HG02852 (cell line): ENCODE data around the gene TMEM184B.
A peak's percentile ranks its signal among the peaks of the same experiment; 100 is the strongest.

Experiments
- ATAC-seq: cut with Tn5 transposase; IDR thresholded peaks from one replicate; pipeline ENCODE4 v1.9.1; 2021; ENCODE audit warnings: mild to moderate bottlenecking, moderate library complexity; ENCODE audit not compliant: unreplicated experiment

The TMEM184B gene

GRCh38 chr22:38228326-38228872 is 44.4 kb downstream of the TMEM184B start:
- no peak for ATAC-seq

GRCh38 chr22:38226853-38227649 is 45.8 kb downstream of the TMEM184B start:
- no peak for ATAC-seq

GRCh38 chr22:38223289-38223960 is 49.4 kb downstream of the TMEM184B start:
- no peak for ATAC-seq

- no peak for ATAC-seq
These were observed 50.1 kb downstream of the TMEM184B start for GRCh38 chr22:38222797-38223119.

- ATAC-seq, result no peak
These were observed 50.7 kb downstream of the TMEM184B start for GRCh38 chr22:38221908-38222796.

- ATAC-seq, result no peak
These were observed 51.4 kb downstream of the TMEM184B start for GRCh38 chr22:38221407-38221806.

- no peak for ATAC-seq
These were observed 52.0 kb downstream of the TMEM184B start for GRCh38 chr22:38220653-38221386.

- no peak for ATAC-seq
These were observed 52.6 kb downstream of the TMEM184B start for GRCh38 chr22:38220163-38220562.

- ATAC-seq, result no peak
These were observed 53.2 kb downstream of the TMEM184B start for GRCh38 chr22:38219632-38220031.

GRCh38 chr22:38218661-38219622 is 53.9 kb downstream of the TMEM184B start:
- no peak for ATAC-seq

GRCh38 chr22:38215156-38216038 is 57.4 kb downstream of the TMEM184B start:
- no peak for ATAC-seq

GRCh38 chr22:38214302-38215056 is 58.3 kb downstream of the TMEM184B start:
- ATAC-seq, result peak; percentile 57

GRCh38 chr22:38213990-38214301 is 58.9 kb downstream of the TMEM184B start:
- ATAC-seq, result peak; percentile 24

GRCh38 chr22:38213319-38213989 is 59.4 kb downstream of the TMEM184B start:
- ATAC-seq, result peak; percentile 4

GRCh38 chr22:38212442-38212841 is 60.4 kb downstream of the TMEM184B start:
- no peak for ATAC-seq

- ATAC-seq, result no peak
These were observed 61.3 kb downstream of the TMEM184B start for GRCh38 chr22:38211556-38211955.

- no peak for ATAC-seq
These were observed 64.2 kb downstream of the TMEM184B start for GRCh38 chr22:38208551-38208968.
